Trophoblast cell (in vitro differentiated cells and primary cell): ENCODE measurements around the gene KIF26B.

Experiments used
- DNase-seq, 2 donors: peaks; one replicate each; pipeline ENCODE4 v3.0.0-alpha.2; 2016
- H2AFZ ChIP-seq: 2 replicates; pipeline ENCODE4 v1.6.1; 2013; ENCODE audit warnings: low read length, moderate library complexity, mild to moderate bottlenecking; ENCODE audit not compliant: insufficient read depth, poor library complexity
- H2AK5ac ChIP-seq: 2 replicates; pipeline ENCODE4 v1.6.1; 2013; ENCODE audit warnings: mild to moderate bottlenecking, low read length
- H2BK120ac ChIP-seq: 2 replicates; pipeline ENCODE4 v1.6.1; 2013; ENCODE audit warnings: low read length, mild to moderate bottlenecking, moderate library complexity; ENCODE audit not compliant: insufficient read depth, poor library complexity
- H2BK12ac ChIP-seq: 2 replicates; pipeline ENCODE4 v1.6.1; 2013; ENCODE audit warnings: mild to moderate bottlenecking, low read length, moderate library complexity
- H2BK5ac ChIP-seq: 2 replicates; pipeline ENCODE4 v1.6.1; 2013; ENCODE audit warnings: low read length, low read depth, moderate library complexity, mild to moderate bottlenecking; ENCODE audit not compliant: poor library complexity
- H3K14ac ChIP-seq: 2 replicates; pipeline ENCODE4 v1.6.1; 2013; ENCODE audit warnings: mild to moderate bottlenecking, low read length
- H3K18ac ChIP-seq: 2 replicates; pipeline ENCODE4 v1.6.1; 2013; ENCODE audit warnings: mild to moderate bottlenecking, low read length
- H3K23ac ChIP-seq: 2 replicates; pipeline ENCODE4 v1.6.1; 2013; ENCODE audit warnings: low read length
- H3K27ac ChIP-seq: 2 replicates; pipeline ENCODE4 v1.5.1; 2013; ENCODE audit warnings: low read depth, mild to moderate bottlenecking, inconsistent platforms, low read length, moderate library complexity
- H3K27me3 ChIP-seq: 2 replicates; pipeline ENCODE4 v1.6.1; 2013; ENCODE audit warnings: inconsistent platforms, mild to moderate bottlenecking, low read length, moderate library complexity; ENCODE audit not compliant: insufficient read depth
- H3K36me3 ChIP-seq, 2 experiments: 1 replicate in 1 of 2; 2 replicates in 1 of 2; pipeline ENCODE4 v1.6.1; 2013; ENCODE audit warnings: low read length in 2 of 2, mild to moderate bottlenecking in 2 of 2, moderate library complexity in 1 of 2; ENCODE audit not compliant: insufficient read depth in 2 of 2, control insufficient read depth in 1 of 2
- H3K4ac ChIP-seq: 2 replicates; pipeline ENCODE4 v1.6.1; 2013; ENCODE audit warnings: low read depth, mild to moderate bottlenecking, low read length, moderate library complexity
- H3K4me1 ChIP-seq, 2 experiments: 1 replicate in 1 of 2; 2 replicates in 1 of 2; pipeline ENCODE4 v1.6.1; 2013; ENCODE audit warnings: low read length in 2 of 2, mild to moderate bottlenecking in 2 of 2, moderate library complexity in 1 of 2; ENCODE audit not compliant: insufficient read depth in 2 of 2, control insufficient read depth in 1 of 2
- H3K4me2 ChIP-seq: 2 replicates; pipeline ENCODE4 v1.6.1; 2013; ENCODE audit warnings: inconsistent platforms, mild to moderate bottlenecking, low read length, moderate library complexity
- H3K4me3 ChIP-seq: 2 replicates; pipeline ENCODE4 v1.5.1; 2013; ENCODE audit warnings: mild to moderate bottlenecking, low read depth, low read length, inconsistent platforms
- H3K79me1 ChIP-seq: one replicate; pipeline ENCODE4 v1.6.1; 2013; ENCODE audit warnings: low read length
- H3K79me2 ChIP-seq: 2 replicates; pipeline ENCODE4 v1.6.1; 2013; ENCODE audit warnings: low read length, mild to moderate bottlenecking; ENCODE audit not compliant: control insufficient read depth, insufficient read depth, poor library complexity
- H3K9ac ChIP-seq: 2 replicates; pipeline ENCODE4 v1.6.1; 2013; ENCODE audit warnings: mild to moderate bottlenecking, low read length
- H3K9me3 ChIP-seq: 2 replicates; pipeline ENCODE4 v1.6.1; 2013; ENCODE audit warnings: low read depth, mild to moderate bottlenecking, control low read depth, inconsistent platforms, low read length; ENCODE audit not compliant: insufficient read depth
- H4K12ac ChIP-seq: 2 replicates; pipeline ENCODE4 v1.6.1; 2013; ENCODE audit warnings: low read depth, mild to moderate bottlenecking, low read length, moderate library complexity
- H4K8ac ChIP-seq: 2 replicates; pipeline ENCODE4 v1.6.1; 2013; ENCODE audit warnings: low read depth, mild to moderate bottlenecking, low read length, moderate library complexity
- H4K91ac ChIP-seq: one replicate; pipeline ENCODE4 v1.6.1; 2013; ENCODE audit warnings: low read depth, mild to moderate bottlenecking, low read length, moderate library complexity
- WGBS: extraction: QIAGEN DNeasy Blood & Tissue Kit; methylation state at CpG from one replicate; pipeline ENCODE4 v1.1.7; 2013; ENCODE audit warnings: missing lambda C conversion rate; ENCODE audit not compliant: insufficient read length, insufficient coverage; ENCODE audit errors: extremely low coverage; 5-methylcytosine and 5-hydroxymethylcytosine counted together

Gene KIF26B

GRCh38 chr1:245589316-245589715 is 434.5 kb downstream of the KIF26B start:
- peak overlapping the region; percentile 47 for H4K91ac ChIP-seq
- H3K27ac ChIP-seq = no peak overlapping the region
- peaks cover 11 to 19% of the 10 kb centered on the region in 2 experiments for H3K4me1 ChIP-seq
- no peak overlapping the region for H2BK120ac ChIP-seq
- H2BK5ac ChIP-seq = no peak overlapping the region
- peak overlapping the region; percentile 5 for H2AK5ac ChIP-seq
- H2BK12ac ChIP-seq = peak overlapping the region; percentile 15
- no peak overlapping the region for H3K4me3 ChIP-seq
- H3K36me3 ChIP-seq = peaks cover 0 to 6% of the 10 kb centered on the region in 2 experiments
- no peak overlapping the region for H3K23ac ChIP-seq
- no peaks in the 10 kb centered on the region for H3K79me2 ChIP-seq
- no peak overlapping the region for H3K9ac ChIP-seq
- DNase-seq = no peak
- H3K18ac ChIP-seq = peak overlapping the region; percentile 54
- H3K4ac ChIP-seq = no peak overlapping the region
- H4K12ac ChIP-seq = no peak overlapping the region
- H3K14ac ChIP-seq = peak overlapping the region; percentile 49
- H3K4me2 ChIP-seq = no peak overlapping the region
- H3K79me1 ChIP-seq = peaks cover 11% of the 10 kb centered on the region
- H4K8ac ChIP-seq = peak overlapping the region; percentile 3
- no peak overlapping the region for H2AFZ ChIP-seq
- no peaks in the 10 kb centered on the region for H3K27me3 ChIP-seq
- WGBS = no CpG with 5 or more reads among the region's 12 CpGs
- no peaks in the 10 kb centered on the region for H3K9me3 ChIP-seq

- Histone ChIP-seq H4K12ac (no peak overlapping the region), H2BK12ac (no peak overlapping the region)
Measured at GRCh38 chr1:245589906-245590305, 435.1 kb downstream of the KIF26B start.

GRCh38 chr1:245590726-245591125 is 435.9 kb downstream of the KIF26B start:
- H3K79me2 ChIP-seq = no peaks in the 10 kb centered on the region
- H3K4me1 ChIP-seq = peaks cover 11 to 16% of the 10 kb centered on the region in 2 experiments
- H3K4me3 ChIP-seq = no peak overlapping the region
- peak overlapping the region; percentile 56 for H3K18ac ChIP-seq
- H3K14ac ChIP-seq = no peak overlapping the region
- no peaks in the 10 kb centered on the region for H3K27me3 ChIP-seq
- no CpG with 5 or more reads among the region's 4 CpGs for WGBS
- peak overlapping the region; percentile 8 for H4K91ac ChIP-seq
- no peak overlapping the region for H4K12ac ChIP-seq
- no peak overlapping the region for H2BK12ac ChIP-seq
- DNase-seq = no peak
- H2AK5ac ChIP-seq = no peak overlapping the region
- H2BK5ac ChIP-seq = no peak overlapping the region
- H3K4ac ChIP-seq = no peak overlapping the region
- H4K8ac ChIP-seq = peak overlapping the region; percentile 44
- peaks cover 0 to 6% of the 10 kb centered on the region in 2 experiments for H3K36me3 ChIP-seq
- H3K9me3 ChIP-seq = no peaks in the 10 kb centered on the region
- H3K79me1 ChIP-seq = peaks cover 11% of the 10 kb centered on the region
- no peak overlapping the region for H3K9ac ChIP-seq
- H3K23ac ChIP-seq = no peak overlapping the region
- no peak overlapping the region for H3K27ac ChIP-seq
- H3K4me2 ChIP-seq = no peak overlapping the region
- no peak overlapping the region for H2BK120ac ChIP-seq
- H2AFZ ChIP-seq = no peak overlapping the region

More at GRCh38 chr1:245589906-245590305, 435.1 kb downstream of the KIF26B start:
- WGBS = no CpG with 5 or more reads among the region's 26 CpGs
- H4K8ac ChIP-seq = no peak overlapping the region
- peaks cover 11 to 18% of the 10 kb centered on the region in 2 experiments for H3K4me1 ChIP-seq
- H3K36me3 ChIP-seq = peaks cover 0 to 6% of the 10 kb centered on the region in 2 experiments
- no peak overlapping the region for H2AK5ac ChIP-seq
- DNase-seq = no peak
- H3K23ac ChIP-seq = no peak overlapping the region
- peak overlapping the region; percentile 37 for H3K14ac ChIP-seq
- H3K18ac ChIP-seq = peak overlapping the region; percentile 52
- H3K79me2 ChIP-seq = no peaks in the 10 kb centered on the region
- no peaks in the 10 kb centered on the region for H3K27me3 ChIP-seq
- peak overlapping the region; percentile 47 for H4K91ac ChIP-seq
- no peak overlapping the region for H2AFZ ChIP-seq
- no peak overlapping the region for H3K27ac ChIP-seq
- peaks cover 11% of the 10 kb centered on the region for H3K79me1 ChIP-seq
- no peak overlapping the region for H3K4me3 ChIP-seq
- H3K4me2 ChIP-seq = no peak overlapping the region
- peak overlapping the region; percentile 49 for H2BK120ac ChIP-seq
- peak overlapping the region; percentile 38 for H2BK5ac ChIP-seq
- H3K4ac ChIP-seq = peak overlapping the region; percentile 34
- no peaks in the 10 kb centered on the region for H3K9me3 ChIP-seq
- no peak overlapping the region for H3K9ac ChIP-seq

- peaks cover 0 to 6% of the 10 kb centered on the region in 2 experiments for H3K36me3 ChIP-seq
- no peak overlapping the region for H3K4me2 ChIP-seq
- no peak overlapping the region for H4K12ac ChIP-seq
- H3K4me3 ChIP-seq = peak overlapping the region; percentile 8
- no peak overlapping the region for H3K4ac ChIP-seq
- H4K8ac ChIP-seq = no peak overlapping the region
- H3K9ac ChIP-seq = no peak overlapping the region
- H2BK120ac ChIP-seq = peak overlapping the region; percentile 30
- H2AFZ ChIP-seq = no peak overlapping the region
- no peak overlapping the region for H4K91ac ChIP-seq
- peak overlapping the region; percentile 15 for H2AK5ac ChIP-seq
- H2BK12ac ChIP-seq = peak overlapping the region; percentile 6
- H3K4me1 ChIP-seq = peaks cover 9 to 12% of the 10 kb centered on the region in 2 experiments
- WGBS = no CpG with 5 or more reads among the region's 25 CpGs
- H2BK5ac ChIP-seq = no peak overlapping the region
- no peak overlapping the region for H3K14ac ChIP-seq
- no peak overlapping the region for H3K23ac ChIP-seq
- DNase-seq = no peak
- no peak overlapping the region for H3K27ac ChIP-seq
- H3K79me1 ChIP-seq = peaks cover 11% of the 10 kb centered on the region
- H3K27me3 ChIP-seq = no peaks in the 10 kb centered on the region
- no peaks in the 10 kb centered on the region for H3K79me2 ChIP-seq
- no peaks in the 10 kb centered on the region for H3K9me3 ChIP-seq
- peak overlapping the region; percentile 21 for H3K18ac ChIP-seq
Measured at GRCh38 chr1:245591346-245592188, 436.8 kb downstream of the KIF26B start.
